Heart left ventricle (tissue), 16 donors: Measurements from ENCODE around the gene PLCXD1. TPM values are rescaled to one million over a fixed set of nuclear protein-coding genes. Genes with fewer than 3 reads are reported as not detected.

Source experiments
- ATAC-seq, 4 donors: fragments of 200-7000 bp; cut with Tn5 transposase; one replicate each; pipeline ENCODE4 v1.9.1; 2020 to 2022; ENCODE audit warnings: moderate library complexity in 4 of 4, mild to moderate bottlenecking in 3 of 4, moderate number of reproducible peaks in 1 of 4
- DNase-seq, 5 donors: peaks; one replicate each; pipeline ENCODE4 v3.0.0-alpha.2; 2020
- H3K27ac ChIP-seq, 12 donors: fragments of 200-600 bp; sonication (generic) in 4 of 12; one replicate each; pipeline versions ENCODE4 v1.5.0 to v1.8.0; 2016 to 2022; ENCODE audit warnings: mild to moderate bottlenecking in 2 of 12
- H3K27me3 ChIP-seq, 9 donors: fragments of 200-600 bp; sonication (generic) in 2 of 9; one replicate each; pipeline versions ENCODE4 v1.5.1 to v1.8.0; 2016 to 2022; ENCODE audit warnings: mild to moderate bottlenecking in 3 of 9
- H3K36me3 ChIP-seq, 9 donors: fragments of 200-600 bp; sonication (generic) in 2 of 9; one replicate each; pipeline versions ENCODE4 v1.5.0 to v1.8.0; 2018 to 2022; ENCODE audit warnings: mild to moderate bottlenecking in 2 of 9
- H3K4me1 ChIP-seq, 12 donors: fragments of 200-600 bp; sonication (generic) in 4 of 12; one replicate each; pipeline versions ENCODE4 v1.5.0 to v1.8.0; 2016 to 2022; ENCODE audit warnings: mild to moderate bottlenecking in 3 of 12
- H3K4me3 ChIP-seq, 12 donors: fragments of 200-600 bp; sonication (generic) in 4 of 12; one replicate each; pipeline versions ENCODE4 v1.5.0 to v1.8.0; 2017 to 2022; ENCODE audit warnings: mild to moderate bottlenecking in 9 of 12, moderate library complexity in 4 of 12
- H3K9me3 ChIP-seq, 12 donors: fragments of 200-600 bp; sonication (generic) in 4 of 12; one replicate each; pipeline versions ENCODE4 v1.5.0 to v1.8.0; 2016 to 2022; ENCODE audit warnings: mild to moderate bottlenecking in 1 of 12
- CTCF ChIP-seq, 12 donors: fragments of 200-600 bp; sonication (generic) in 4 of 12; IDR thresholded peaks; one replicate each; pipeline versions ENCODE4 v1.5.0 to v1.8.0; 2018 to 2022; ENCODE audit warnings: antibody characterized with exemption in 12 of 12, mild to moderate bottlenecking in 5 of 12
- POLR2A ChIP-seq, 2 donors: fragments of 450-650 bp; IDR thresholded peaks; one replicate each; pipeline ENCODE4 v1.6.1; 2017; ENCODE audit warnings: antibody characterized with exemption in 2 of 2, mild to moderate bottlenecking in 2 of 2, moderate library complexity in 2 of 2
- WGBS, 4 donors: extraction: QIAGEN DNeasy Blood & Tissue Kit in 2 of 4; methylation state at CpG; one replicate each; pipeline versions ENCODE4 v1.1.5 to v1.1.7; 2013 to 2018; 5-methylcytosine and 5-hydroxymethylcytosine counted together
- intact Hi-C, 10 donors: fragments of 100-400 bp; cut with DNase I; formaldehyde crosslinking; loops; one replicate each; pipeline versions ENCODE4 v1.11.1 to v1.14.2; 2022
- polyA plus RNA-seq, 2 donors: library from polyadenylated mRNA; stranded (reverse); fragments of 200-250 nt; gene quantifications; one replicate each; pipeline ENCODE4 v1.2.3, GENCODE V29; 2013
- total RNA-seq, 9 donors: library from RNA; depleted of rRNA in 2 of 9; stranded (reverse); fragments of >200 nt in 2 of 9; fragmentation: NEBNext Ultra II Directional in 3 of 9; extraction: Animal tissue kit (Norgen Biotek cat#: 25700) in 3 of 9; gene quantifications; one replicate each; pipeline versions ENCODE4 v1.1.0 to v1.2.4, GENCODE V29; 2016 to 2023
- donor health status: ischemic (EF 13 %, LVEDD 7.1; RV severe dilation, severe dysfunction).
- donor health status: healthy with polysubstance abuse.
- donor health status: DM: no; HTN: yes; CAD: no.
- donor health status: DM: no; HTN: no; CAD: no.
- donor health status: ischemic (EF 25% LVEDD 6.9; RV normal size, moderate dysfunction).
- donor health status: ischemic (EF 25% LVEDD 5.7; RV mildly dilated, moderate dysfunction).
- donor health status: healthy.
- donor health status: DM: yes; HTN: yes; CAD: no.
- donor health status: ischemic (EF 35%, LVEDD 5.7; RV mildly dilated, moderate dysfunction).
- donor health status: nonischemic (EF 11% LVEDD 7.7; RV severe dilation, severe dysfunction).
- donor health status: DM: yes; HTN: yes; CAD: no.
- donor health status: PGD.
- donor health status: ischemic (EF 29% LVEDD 5.4; RV normal size, mild dysfunction).
- donor health status: nonischemic (EF 23%, LVEDD 6.1; RV moderate dilation, normal function).

PLCXD1 gene
- total and polyA plus RNA-seq, 11 donors = 0.81 to 27.0 (median 3.0) TPM

DNA sequence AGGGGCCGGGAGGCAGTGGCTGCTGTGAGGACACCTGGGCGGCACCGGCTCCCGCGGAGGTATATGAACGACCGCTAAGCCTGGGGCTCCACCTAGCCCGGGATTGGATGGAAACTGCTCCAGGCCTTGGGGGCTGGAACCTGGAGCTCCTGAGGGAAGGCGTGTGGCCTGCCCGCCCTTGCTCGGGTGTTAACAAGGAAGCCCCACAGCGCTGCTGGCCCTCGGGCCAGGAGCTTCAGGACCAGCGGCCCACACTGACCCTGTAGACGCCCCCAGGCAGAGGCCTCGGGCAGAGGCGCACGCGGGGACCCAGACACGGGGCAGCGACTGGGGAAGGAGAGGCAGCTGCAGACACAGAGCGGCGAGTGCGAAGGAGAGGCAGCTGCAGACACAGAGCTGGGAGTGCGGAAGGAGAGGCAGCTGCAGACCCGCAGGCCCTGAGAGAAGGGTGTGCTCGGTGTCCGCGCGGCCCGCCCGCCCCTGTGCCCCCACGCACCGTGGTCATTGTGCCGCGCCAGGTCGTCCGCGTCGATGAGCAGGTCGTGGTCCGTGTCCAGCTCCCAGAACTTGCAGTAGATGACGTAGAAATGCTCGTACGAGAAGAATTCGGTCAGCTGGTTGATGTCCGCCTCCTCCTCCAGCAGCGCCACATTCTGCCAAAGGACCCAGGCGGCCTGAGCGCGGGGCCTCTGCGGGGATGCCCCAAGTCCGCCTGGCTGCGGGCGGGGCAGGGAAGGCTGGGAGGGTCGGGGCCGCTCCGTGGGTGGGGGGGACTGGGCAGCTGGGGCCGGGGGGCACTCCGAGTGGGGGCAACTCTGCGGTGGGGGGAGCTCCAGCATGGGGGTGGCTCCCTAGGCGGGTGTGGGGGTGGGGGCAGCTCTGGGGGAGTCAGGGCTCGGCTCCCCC lies 64.1 kb downstream of the PLCXD1 start:
- intact Hi-C loops = no loop called here
- Histone ChIP-seq H3K27me3 (no peaks in the 10 kb centered on the region), H3K36me3 (peaks cover 0 to 35% (median 16%) of the 10 kb centered on the region in 9 donors), H3K9me3 (no peaks in the 10 kb centered on the region), H3K4me3 (no peak overlapping the region), H3K4me1 (peaks cover 0 to 13% (median 5%) of the 10 kb centered on the region in 12 donors), H3K27ac (no peak overlapping the region)
- DNase-seq = peak in 3 of 5 donors; percentile 18 to 50 (median 19)
- ATAC-seq = no peak
- no peak for TF ChIP-seq POLR2A (IDR thresholded peaks at IDR 0.05)
- no peak for TF ChIP-seq CTCF (IDR thresholded peaks at IDR 0.05)
- 94 to 96% (median 95%) methylated on average over 45 to 63 of the region's 63 CpGs for WGBS, 4 donors

- Histone ChIP-seq H3K27me3 (no peaks in the 10 kb centered on the region), H3K27ac (no peak overlapping the region), H3K36me3 (peaks cover 0 to 31% (median 16%) of the 10 kb centered on the region in 9 donors), H3K9me3 (no peaks in the 10 kb centered on the region), H3K4me3 (no peak overlapping the region), H3K4me1 (peaks cover 0 to 13% (median 5%) of the 10 kb centered on the region in 12 donors)
- peak in 3 of 5 donors; percentile 18 to 53 (median 21) for DNase-seq
- ATAC-seq = no peak
- TF ChIP-seq CTCF (IDR thresholded peaks at IDR 0.05) (no peak), POLR2A (IDR thresholded peaks at IDR 0.05) (no peak)
- WGBS, 4 donors = 94 to 97% (median 96%) methylated on average over 37 to 75 of the region's 75 CpGs
- intact Hi-C loops = no loop called here
Observed at GRCh38 chrX:346034-346813, 65.0 kb downstream of the PLCXD1 start.

DNA sequence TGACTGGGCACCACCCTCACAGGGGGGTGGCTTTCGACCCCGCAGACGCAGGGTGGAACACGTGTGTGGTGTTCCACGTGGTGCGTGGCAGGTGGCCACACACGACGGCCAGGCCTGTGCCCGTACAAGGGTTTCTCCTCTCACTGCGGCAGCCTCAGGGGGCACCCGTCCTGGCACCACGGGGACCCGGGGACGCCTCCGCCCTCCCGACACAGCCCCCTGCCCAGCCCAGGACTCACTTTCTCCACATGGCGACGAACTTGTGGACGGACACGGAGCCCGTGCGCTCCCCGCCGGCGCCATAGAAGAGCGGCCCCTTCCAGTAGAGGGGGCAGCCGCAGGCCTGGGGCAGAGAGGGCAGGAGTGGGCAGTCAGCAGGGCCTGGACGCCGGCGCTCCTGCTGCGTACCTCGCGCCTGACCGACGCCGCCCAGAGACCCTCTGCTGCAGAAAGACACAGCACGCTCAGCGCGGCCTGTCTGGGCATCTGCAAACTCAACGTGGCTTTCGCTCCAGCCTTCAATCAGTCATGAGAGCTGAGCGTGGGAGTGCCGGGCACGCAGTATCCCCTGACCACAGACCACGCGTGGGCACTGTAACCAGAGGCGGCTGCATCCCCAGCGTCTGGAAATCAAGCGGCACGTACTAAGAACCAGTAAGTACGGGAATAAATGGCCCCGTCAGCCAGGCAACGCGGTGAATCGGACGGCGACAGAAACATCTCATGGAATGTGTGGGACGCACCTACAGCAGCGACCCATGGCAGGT lies 66.4 kb downstream of the PLCXD1 start:
- Histone ChIP-seq H3K4me1 (peaks cover 0 to 13% (median 5%) of the 10 kb centered on the region in 12 donors), H3K27ac (no peak overlapping the region), H3K36me3 (peaks cover 0 to 29% (median 12%) of the 10 kb centered on the region in 9 donors), H3K27me3 (no peaks in the 10 kb centered on the region), H3K4me3 (no peak overlapping the region), H3K9me3 (no peaks in the 10 kb centered on the region)
- intact Hi-C loops = no loop called here
- TF ChIP-seq CTCF (IDR thresholded peaks at IDR 0.05) (no peak), POLR2A (IDR thresholded peaks at IDR 0.05) (no peak)
- DNase-seq = peak in 3 of 5 donors; percentile 15 to 50 (median 20)
- peak in 1 of 4 donors; percentile 5 for ATAC-seq
- WGBS, 4 donors = 96 to 98% (median 97%) methylated on average over 45 to 59 of the region's 59 CpGs
